SK-N-SH (cell line): ENCODE measurements around the gene DGKD. TPM values are rescaled to one million over a fixed set of nuclear protein-coding genes. Genes with fewer than 3 reads are reported as not detected.

Experiments used
- CTCF ChIA-PET: fragments of 300-600, 350-600 bp; formaldehyde crosslinking; extraction: SDS; loops from one replicate; lab custom pipeline; 2021; lab: Yijun Ruan, JAX
- POLR2A ChIA-PET: fragments of 350-600 bp; sonication (Branson Sonifier 250); formaldehyde crosslinking; extraction: SDS; loops from one replicate; lab custom pipeline; 2020; ENCODE audit warnings: antibody characterized with exemption, inconsistent platforms; lab: Yijun Ruan, JAX
- DNase-seq: peaks from one replicate; pipeline ENCODE4 v3.0.0; 2012
- H2AFZ ChIP-seq: fragments of 200-600 bp; sonication (generic); 2 replicates; pipeline ENCODE4 v1.8.1; 2016; ENCODE audit warnings: antibody characterized with exemption, mild to moderate bottlenecking, low read depth
- H3F3A ChIP-seq: fragments of 200-600 bp; sonication (generic); replicated peaks from 2 replicates; pipeline ENCODE3; 2016; ENCODE audit warnings: antibody characterized with exemption, mild to moderate bottlenecking; ENCODE audit not compliant: insufficient read depth
- H3K27ac ChIP-seq, 2 experiments: fragments of 200-500 bp in 1 of 2; fragments of 200-600 bp in 1 of 2; sonication (Bioruptor generic) in 1 of 2; sonication (generic), shearing (Covaris generic) in 1 of 2; 2 replicates each; pipeline versions ENCODE4 v1.5.1 to v1.6.1; 2014 to 2016; ENCODE audit warnings: low read depth in 2 of 2, inconsistent platforms in 1 of 2, low read length in 1 of 2, mild to moderate bottlenecking in 1 of 2, mixed read lengths in 1 of 2
- H3K27me3 ChIP-seq: fragments of 200-600 bp; sonication (generic), shearing (Covaris generic); 2 replicates; pipeline ENCODE4 v1.6.1; 2016; ENCODE audit warnings: mixed run types; ENCODE audit not compliant: insufficient read depth
- H3K36me3 ChIP-seq, 2 experiments: fragments of 200-500 bp in 1 of 2; fragments of 200-600 bp in 1 of 2; sonication (Bioruptor generic) in 1 of 2; sonication (generic) in 1 of 2; replicated peaks in 1 of 2; 2 replicates each; pipeline versions ENCODE3 to v1.5.1; 2014 to 2016; ENCODE audit warnings: low read length in 1 of 2, mild to moderate bottlenecking in 1 of 2; ENCODE audit not compliant: insufficient read depth in 2 of 2, control insufficient read depth in 1 of 2
- H3K4me1 ChIP-seq, 2 experiments: fragments of 200-500 bp in 1 of 2; fragments of 200-600 bp in 1 of 2; sonication (Bioruptor generic) in 1 of 2; sonication (generic), shearing (Covaris generic) in 1 of 2; 2 replicates each; pipeline versions ENCODE4 v1.5.1 to v1.6.1; 2014 to 2016; ENCODE audit warnings: low read depth in 1 of 2, low read length in 1 of 2, mixed run types in 1 of 2; ENCODE audit not compliant: insufficient read depth in 2 of 2, control insufficient read depth in 1 of 2
- H3K4me2 ChIP-seq: fragments of 200-600 bp; sonication (generic), shearing (Covaris generic); 2 replicates; pipeline ENCODE4 v1.6.1; 2017; ENCODE audit warnings: mixed run types
- H3K4me3 ChIP-seq, 2 experiments: fragments of 200-500 bp in 1 of 2; fragments of 200-600 bp in 1 of 2; sonication (Bioruptor generic) in 1 of 2; sonication (generic), shearing (Covaris generic) in 1 of 2; 2 replicates each; pipeline versions ENCODE4 v1.5.1 to v1.8.1; 2014 to 2016; ENCODE audit warnings: low read depth in 2 of 2, inconsistent platforms in 1 of 2, low read length in 1 of 2, mild to moderate bottlenecking in 1 of 2, mixed read lengths in 1 of 2, moderate library complexity in 1 of 2
- H3K79me2 ChIP-seq: fragments of 200-600 bp; sonication (generic); 2 replicates; pipeline ENCODE4 v1.8.1; 2017; ENCODE audit warnings: mild to moderate bottlenecking; ENCODE audit not compliant: insufficient read depth
- H3K9ac ChIP-seq: fragments of 200-600 bp; sonication (generic); 2 replicates; pipeline ENCODE4 v1.6.1; 2017; ENCODE audit warnings: mixed run types
- H3K9me2 ChIP-seq: fragments of 200-600 bp; sonication (generic); 2 replicates; pipeline ENCODE4 v1.6.1; 2017; ENCODE audit warnings: mixed run types
- H3K9me3 ChIP-seq: fragments of 200-600 bp; sonication (generic); 2 replicates; pipeline ENCODE4 v1.6.1; 2017; ENCODE audit warnings: mixed run types, mild to moderate bottlenecking, moderate library complexity
- H4K20me1 ChIP-seq: fragments of 200-600 bp; sonication (generic); 2 replicates; pipeline ENCODE4 v1.6.1; 2017; ENCODE audit warnings: mild to moderate bottlenecking, mixed run types; ENCODE audit not compliant: insufficient read depth
- CHD2 ChIP-seq: fragments of 150-350 bp; IDR thresholded peaks from 2 replicates; pipeline ENCODE4 v1.6.1; 2018; ENCODE audit warnings: low read length; ENCODE audit not compliant: partially characterized antibody
- FOXM1 ChIP-seq: IDR thresholded peaks from 2 replicates; pipeline ENCODE4 v1.4.0; 2012; ENCODE audit warnings: low read depth, mild to moderate bottlenecking
- GATA2 ChIP-seq: sonication (generic); formaldehyde crosslinking; IDR thresholded peaks from 2 replicates; pipeline ENCODE4 v1.5.0; 2020; ENCODE audit warnings: mild to moderate bottlenecking, missing genetic modification reagents
- MEF2A ChIP-seq: IDR thresholded peaks from 2 replicates; pipeline ENCODE4 v1.4.0; 2012; ENCODE audit warnings: low read depth, borderline replicate concordance
- MXI1 ChIP-seq: IDR thresholded peaks from 2 replicates; pipeline ENCODE4 v1.6.1; 2012; ENCODE audit warnings: mild to moderate bottlenecking, low read depth, low read length, improper control_type of control experiment
- NRF1 ChIP-seq: IDR thresholded peaks from 2 replicates; pipeline ENCODE4 v1.6.1; 2012; ENCODE audit warnings: low read depth, mild to moderate bottlenecking, low read length
- RAD21 ChIP-seq: IDR thresholded peaks from 2 replicates; pipeline ENCODE4 v1.6.1; 2012; ENCODE audit warnings: mild to moderate bottlenecking, low read length
- REST ChIP-seq: IDR thresholded peaks from 2 replicates; pipeline ENCODE4 v1.6.1; 2012; ENCODE audit warnings: mild to moderate bottlenecking, low read depth, low read length, moderate library complexity
- RFX5 ChIP-seq: IDR thresholded peaks from 2 replicates; pipeline ENCODE4 v1.6.1; 2012; ENCODE audit warnings: mild to moderate bottlenecking, improper control_type of control experiment, low read length
- SIN3A ChIP-seq: IDR thresholded peaks from 2 replicates; pipeline ENCODE4 v1.6.1; 2012; ENCODE audit warnings: low read depth, mild to moderate bottlenecking, low read length, moderate library complexity, borderline replicate concordance
- SMC3 ChIP-seq: IDR thresholded peaks from 2 replicates; pipeline ENCODE4 v1.6.1; 2012; ENCODE audit warnings: low read depth, low read length, improper control_type of control experiment
- TAF1 ChIP-seq: IDR thresholded peaks from 2 replicates; pipeline ENCODE4 v1.6.1; 2012; ENCODE audit warnings: low read depth, mild to moderate bottlenecking, low read length, moderate library complexity, borderline replicate concordance
- ZBTB33 ChIP-seq: IDR thresholded peaks from 2 replicates; pipeline ENCODE4 v1.4.0; 2012; ENCODE audit warnings: low read depth, borderline replicate concordance
- WGBS: methylation state at CpG from one replicate; pipeline ENCODE4 v1.1.6; 2017; ENCODE audit warnings: low lambda C conversion rate; 5-methylcytosine and 5-hydroxymethylcytosine counted together
- polyA plus RNA-seq, 3 experiments: library from polyadenylated mRNA; depleted of rRNA; stranded (reverse); fragments of >200 nt; gene quantifications; 2 replicates each; pipeline ENCODE4 v1.2.3, GENCODE V29; 2012
- TF ChIP-seq, protein P1 (sequence below): fragments of 150-350 bp; IDR thresholded peaks from 2 replicates; pipeline ENCODE4 v1.6.1; 2017; ENCODE audit warnings: antibody characterized with exemption, low read length, low read depth, borderline replicate concordance
- TF ChIP-seq, protein P2 (sequence below): IDR thresholded peaks from 2 replicates; pipeline ENCODE4 v1.4.0; 2012; ENCODE audit warnings: low read depth, borderline replicate concordance
- TF ChIP-seq, protein P3 (sequence below): fragments of 150-350 bp; IDR thresholded peaks from 2 replicates; pipeline ENCODE4 v1.6.1; 2016; ENCODE audit warnings: mild to moderate bottlenecking, low read depth, low read length

DGKD gene
- polyA plus RNA-seq, 1 of the 3 experiments (the other 2 are of a cell fraction) = 21.7 TPM

GRCh38 chr2:233442028-233442310, 87.7 kb downstream of the DGKD start:
- Histone ChIP-seq H3K79me2 (peaks cover 8% of the 10 kb centered on the region; the same call in 1 of the 2 replicates), H3K27ac (no peak overlapping the region), H3K27me3 (no peaks in the 10 kb centered on the region), H3F3A (no peaks in the 10 kb centered on the region), H3K4me1 (no peaks in the 10 kb centered on the region)
- TF ChIP-seq, protein P1, sequence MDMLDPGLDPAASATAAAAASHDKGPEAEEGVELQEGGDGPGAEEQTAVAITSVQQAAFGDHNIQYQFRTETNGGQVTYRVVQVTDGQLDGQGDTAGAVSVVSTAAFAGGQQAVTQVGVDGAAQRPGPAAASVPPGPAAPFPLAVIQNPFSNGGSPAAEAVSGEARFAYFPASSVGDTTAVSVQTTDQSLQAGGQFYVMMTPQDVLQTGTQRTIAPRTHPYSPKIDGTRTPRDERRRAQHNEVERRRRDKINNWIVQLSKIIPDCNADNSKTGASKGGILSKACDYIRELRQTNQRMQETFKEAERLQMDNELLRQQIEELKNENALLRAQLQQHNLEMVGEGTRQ = no peak
- TF ChIP-seq, protein P2, sequence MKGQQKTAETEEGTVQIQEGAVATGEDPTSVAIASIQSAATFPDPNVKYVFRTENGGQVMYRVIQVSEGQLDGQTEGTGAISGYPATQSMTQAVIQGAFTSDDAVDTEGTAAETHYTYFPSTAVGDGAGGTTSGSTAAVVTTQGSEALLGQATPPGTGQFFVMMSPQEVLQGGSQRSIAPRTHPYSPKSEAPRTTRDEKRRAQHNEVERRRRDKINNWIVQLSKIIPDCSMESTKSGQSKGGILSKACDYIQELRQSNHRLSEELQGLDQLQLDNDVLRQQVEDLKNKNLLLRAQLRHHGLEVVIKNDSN = no peak
- no peak for TF ChIP-seq FOXM1
- TF ChIP-seq ZBTB33 = no peak
- TF ChIP-seq RAD21 = no peak
- no peak for TF ChIP-seq GATA2 (CRISPR knock-in tag)
- TF ChIP-seq NRF1 = no peak
- no peak for TF ChIP-seq CHD2
- no peak for TF ChIP-seq TAF1
- TF ChIP-seq, protein P3, sequence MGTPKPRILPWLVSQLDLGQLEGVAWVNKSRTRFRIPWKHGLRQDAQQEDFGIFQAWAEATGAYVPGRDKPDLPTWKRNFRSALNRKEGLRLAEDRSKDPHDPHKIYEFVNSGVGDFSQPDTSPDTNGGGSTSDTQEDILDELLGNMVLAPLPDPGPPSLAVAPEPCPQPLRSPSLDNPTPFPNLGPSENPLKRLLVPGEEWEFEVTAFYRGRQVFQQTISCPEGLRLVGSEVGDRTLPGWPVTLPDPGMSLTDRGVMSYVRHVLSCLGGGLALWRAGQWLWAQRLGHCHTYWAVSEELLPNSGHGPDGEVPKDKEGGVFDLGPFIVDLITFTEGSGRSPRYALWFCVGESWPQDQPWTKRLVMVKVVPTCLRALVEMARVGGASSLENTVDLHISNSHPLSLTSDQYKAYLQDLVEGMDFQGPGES = no peak
- no peak for TF ChIP-seq MEF2A
- no peak for TF ChIP-seq MXI1
- TF ChIP-seq REST = no peak
- no peak for TF ChIP-seq SMC3
- TF ChIP-seq RFX5 = no peak
- no peak for TF ChIP-seq SIN3A
- TF ChIP-seq, all 33 proteins: peak for 0
- Histone ChIP-seq H3K36me3 (peaks cover 5 to 31% of the 10 kb centered on the region in 2 experiments), H3K4me2 (no peak overlapping the region), H4K20me1 (no peaks in the 10 kb centered on the region), H3K9ac (no peak overlapping the region), H3K9me2 (no peaks in the 10 kb centered on the region), H2AFZ (no peak overlapping the region), H3K4me3 (no peak overlapping the region), H3K9me3 (no peaks in the 10 kb centered on the region)
- POLR2A ChIA-PET = no interaction called here
- CTCF ChIA-PET = interaction anchor here (1.6 to 2.9 kb wide), 3 partner anchors 8 to 104 kb away, joined by 9 to 18 read pairs (median 10); no protein-coding TSS in a partner anchor
- DNase-seq = no peak
- WGBS = 85% methylated on average over 4 of the region's 4 CpGs
